Stimulated activated naive B cell treated with anti-CD40 and anti-IgM and Interleukin-4, amounts not matched to agents 10 μg/mL and 1 μg/mL and 100 μg/mL, for 72 hours (primary cell): ENCODE results near the gene TSHZ3.

Experiments
- ATAC-seq, 2 donors: fragments of 150-1000 bp; cut with Tn5 transposase; replicated peaks; 2 replicates each; pipeline ENCODE4 v1.10.0; 2021; ENCODE audit warnings: moderate library complexity in 1 of 2
- DNase-seq: peaks from one replicate; pipeline ENCODE4 v3.0.0; 2021
- H3K27ac Mint-ChIP-seq: one replicate; pipeline ENCODE4 v1.8.0; 2022; ENCODE audit warnings: mild to moderate bottlenecking, mixed read lengths
- H3K27me3 Mint-ChIP-seq, 2 donors: one replicate each; pipeline ENCODE4 v1.8.0; 2022; ENCODE audit warnings: mixed read lengths in 2 of 2
- H3K36me3 Mint-ChIP-seq, 2 donors: one replicate each; pipeline ENCODE4 v1.8.0; 2022; ENCODE audit warnings: mixed read lengths in 2 of 2, mild to moderate bottlenecking in 1 of 2
- H3K4me1 Mint-ChIP-seq, 2 donors: one replicate each; pipeline ENCODE4 v1.8.0; 2022; ENCODE audit warnings: mixed read lengths in 2 of 2, mild to moderate bottlenecking in 1 of 2
- H3K4me3 Mint-ChIP-seq, 2 donors: one replicate each; pipeline ENCODE4 v1.8.0; 2022; ENCODE audit warnings: mild to moderate bottlenecking in 2 of 2, mixed read lengths in 2 of 2, moderate library complexity in 1 of 2
- H3K9me3 Mint-ChIP-seq, 2 donors: one replicate each; pipeline ENCODE4 v1.8.0; 2022; ENCODE audit warnings: mixed read lengths in 2 of 2, mild to moderate bottlenecking in 1 of 2

TSHZ3 gene

DNA sequence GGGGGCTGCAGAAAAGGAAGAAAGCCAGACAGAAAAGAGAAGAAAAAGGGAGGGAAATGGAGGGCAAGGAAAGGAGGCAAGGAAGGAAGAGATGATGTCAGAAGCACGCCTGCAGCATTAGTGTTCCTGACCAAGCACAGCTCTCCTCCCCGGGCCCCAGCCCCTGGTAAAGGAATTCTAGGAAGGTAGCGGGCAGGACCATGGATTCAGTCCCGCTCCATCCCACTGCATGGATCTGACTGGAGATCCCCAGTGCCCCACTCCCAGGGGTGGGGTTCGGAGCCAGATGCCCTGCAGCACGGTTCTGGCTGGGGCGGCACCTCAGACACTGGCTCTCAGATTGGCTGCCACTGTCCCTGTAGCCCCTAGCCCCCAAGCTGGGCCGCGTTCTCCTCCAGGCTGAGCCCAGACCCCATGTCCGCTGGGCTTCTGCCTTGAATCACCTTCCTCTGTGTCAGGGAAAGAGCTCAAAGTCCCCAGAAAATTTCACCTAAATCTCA is 59.8 kb downstream of the TSHZ3 start:
- no peaks in the 10 kb centered on the region for H3K36me3 Mint-ChIP-seq
- DNase-seq: no peak
- no peaks in the 10 kb centered on the region for H3K27me3 Mint-ChIP-seq
- no peak overlapping the region for H3K27ac Mint-ChIP-seq
- ATAC-seq: no peak
- H3K4me1 Mint-ChIP-seq: no peaks in the 10 kb centered on the region
- H3K4me3 Mint-ChIP-seq: no peak overlapping the region
- peaks cover 8% of the 10 kb centered on the region in 2 donors for H3K9me3 Mint-ChIP-seq

DNA sequence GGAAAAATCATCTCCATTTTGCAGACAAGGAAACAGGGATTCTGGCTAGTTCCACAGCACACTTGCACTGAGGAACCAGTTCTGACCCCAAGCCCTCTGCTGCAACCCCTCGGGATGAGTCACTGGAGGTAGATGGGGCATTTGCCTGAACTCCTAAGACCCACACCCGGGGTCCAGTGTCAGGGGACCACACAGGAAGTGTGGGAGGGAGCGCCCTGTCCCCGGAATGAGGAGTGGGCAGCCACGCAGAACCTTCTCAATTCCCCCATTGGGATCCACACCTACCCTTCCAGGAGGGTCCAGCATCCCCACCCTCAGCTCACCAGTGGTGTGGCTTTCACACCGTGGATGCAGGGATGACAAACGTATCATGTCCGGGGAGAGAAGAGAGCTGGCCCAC is 62.7 kb downstream of the TSHZ3 start:
- no peaks in the 10 kb centered on the region for H3K36me3 Mint-ChIP-seq
- peaks cover 0 to 2% of the 10 kb centered on the region in 2 donors for H3K9me3 Mint-ChIP-seq
- no peaks in the 10 kb centered on the region for H3K27me3 Mint-ChIP-seq
- no peak overlapping the region for H3K4me3 Mint-ChIP-seq
- no peak overlapping the region for H3K27ac Mint-ChIP-seq
- ATAC-seq (no peak), DNase-seq (no peak)
- no peaks in the 10 kb centered on the region for H3K4me1 Mint-ChIP-seq

DNA sequence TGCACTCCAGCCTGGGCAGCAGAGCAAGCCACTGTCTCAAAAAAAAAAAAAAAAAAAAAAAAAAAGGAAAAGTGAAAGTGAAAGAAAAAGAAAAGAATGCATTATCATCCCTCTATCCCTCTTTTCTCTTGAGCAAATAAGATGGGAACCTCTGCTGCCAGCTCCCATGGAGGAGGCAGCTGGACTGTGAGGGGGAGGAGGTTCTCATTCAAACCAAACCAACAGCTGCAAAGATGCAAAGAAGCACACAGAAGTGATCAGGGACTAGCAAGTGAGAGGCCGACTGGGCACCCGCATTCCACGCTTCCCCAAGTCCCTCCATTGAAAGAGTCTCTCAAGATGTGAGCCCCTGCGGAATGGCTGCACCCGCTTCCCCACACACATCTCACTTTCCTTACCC is 63.5 kb downstream of the TSHZ3 start:
- DNase-seq (no peak), ATAC-seq (no peak)
- H3K4me3 Mint-ChIP-seq: no peak overlapping the region
- no peaks in the 10 kb centered on the region for H3K36me3 Mint-ChIP-seq
- no peaks in the 10 kb centered on the region for H3K27me3 Mint-ChIP-seq
- no peak overlapping the region for H3K27ac Mint-ChIP-seq
- H3K4me1 Mint-ChIP-seq: no peaks in the 10 kb centered on the region
- H3K9me3 Mint-ChIP-seq: peaks cover 0 to 2% of the 10 kb centered on the region in 2 donors

DNA sequence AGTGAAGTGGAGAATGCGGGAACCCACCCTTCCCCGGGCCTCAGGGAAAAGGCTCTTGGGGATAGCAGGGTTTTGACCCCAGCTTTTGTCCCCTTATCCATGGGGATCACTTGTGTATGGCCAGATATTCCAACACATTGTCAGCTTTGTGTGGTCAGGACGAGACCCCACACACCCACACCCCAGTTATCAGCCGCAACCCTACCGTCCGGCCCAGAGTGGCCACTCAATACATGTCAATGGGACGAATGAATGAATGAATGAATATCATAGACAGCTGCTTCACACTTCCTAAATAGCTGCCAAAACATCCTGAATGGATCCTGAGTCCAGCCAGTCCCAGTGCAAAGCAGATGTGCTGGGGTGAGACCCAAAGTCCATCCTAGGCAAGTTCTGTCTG is 64.6 kb downstream of the TSHZ3 start:
- Mint-ChIP-seq H3K4me3 (no peak overlapping the region), H3K27ac (no peak overlapping the region), H3K36me3 (no peaks in the 10 kb centered on the region), H3K27me3 (no peaks in the 10 kb centered on the region), H3K4me1 (no peaks in the 10 kb centered on the region), H3K9me3 (no peaks in the 10 kb centered on the region)
- ATAC-seq (no peak), DNase-seq (no peak)

DNA sequence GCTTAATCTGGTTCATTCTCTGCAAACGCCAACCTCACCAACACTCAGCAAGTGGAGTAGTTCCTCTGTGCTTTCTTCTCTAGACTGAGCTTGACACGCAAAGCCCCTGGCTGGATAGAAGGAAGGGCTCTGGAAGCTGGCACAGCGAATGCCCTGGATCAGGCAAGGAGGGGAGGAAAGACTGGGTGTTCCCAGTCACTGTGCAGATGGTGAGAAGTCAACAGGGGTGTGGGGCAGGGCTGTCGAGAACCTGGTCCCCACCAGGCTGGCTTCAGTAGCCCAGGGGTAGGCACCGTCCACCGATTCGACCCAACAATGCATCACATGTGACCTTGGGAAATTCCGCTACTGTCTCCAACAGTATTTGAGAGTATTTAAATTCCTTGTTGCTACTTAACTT is 65.5 kb downstream of the TSHZ3 start:
- Mint-ChIP-seq H3K4me3 (no peak overlapping the region), H3K9me3 (no peaks in the 10 kb centered on the region), H3K36me3 (no peaks in the 10 kb centered on the region), H3K27me3 (no peaks in the 10 kb centered on the region), H3K4me1 (no peaks in the 10 kb centered on the region), H3K27ac (no peak overlapping the region)
- no peak for DNase-seq
- ATAC-seq: no peak

DNA sequence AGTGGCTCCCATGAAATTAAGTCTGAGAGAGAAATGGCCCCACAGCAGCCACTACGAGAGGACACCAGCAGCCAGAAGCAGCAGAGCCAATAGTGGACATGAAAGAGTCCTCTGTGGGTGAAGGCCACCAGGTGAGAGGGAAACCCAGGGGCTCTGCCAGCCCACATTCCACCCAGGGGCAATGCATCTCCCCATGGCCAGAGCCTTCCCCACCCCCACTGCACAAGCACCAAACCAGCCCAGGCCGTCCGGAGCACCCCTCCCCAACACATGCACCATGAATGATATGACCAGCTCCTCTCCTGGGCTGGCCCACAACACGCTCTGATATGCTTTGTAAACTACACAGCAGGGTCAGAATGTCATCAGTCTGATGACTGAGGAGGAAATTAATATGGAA is 66.9 kb downstream of the TSHZ3 start:
- Mint-ChIP-seq H3K27me3 (no peaks in the 10 kb centered on the region), H3K9me3 (peaks cover 0 to 4% of the 10 kb centered on the region in 2 donors), H3K27ac (no peak overlapping the region), H3K4me3 (no peak overlapping the region), H3K4me1 (no peaks in the 10 kb centered on the region), H3K36me3 (no peaks in the 10 kb centered on the region)
- DNase-seq: no peak
- ATAC-seq: no peak

DNA sequence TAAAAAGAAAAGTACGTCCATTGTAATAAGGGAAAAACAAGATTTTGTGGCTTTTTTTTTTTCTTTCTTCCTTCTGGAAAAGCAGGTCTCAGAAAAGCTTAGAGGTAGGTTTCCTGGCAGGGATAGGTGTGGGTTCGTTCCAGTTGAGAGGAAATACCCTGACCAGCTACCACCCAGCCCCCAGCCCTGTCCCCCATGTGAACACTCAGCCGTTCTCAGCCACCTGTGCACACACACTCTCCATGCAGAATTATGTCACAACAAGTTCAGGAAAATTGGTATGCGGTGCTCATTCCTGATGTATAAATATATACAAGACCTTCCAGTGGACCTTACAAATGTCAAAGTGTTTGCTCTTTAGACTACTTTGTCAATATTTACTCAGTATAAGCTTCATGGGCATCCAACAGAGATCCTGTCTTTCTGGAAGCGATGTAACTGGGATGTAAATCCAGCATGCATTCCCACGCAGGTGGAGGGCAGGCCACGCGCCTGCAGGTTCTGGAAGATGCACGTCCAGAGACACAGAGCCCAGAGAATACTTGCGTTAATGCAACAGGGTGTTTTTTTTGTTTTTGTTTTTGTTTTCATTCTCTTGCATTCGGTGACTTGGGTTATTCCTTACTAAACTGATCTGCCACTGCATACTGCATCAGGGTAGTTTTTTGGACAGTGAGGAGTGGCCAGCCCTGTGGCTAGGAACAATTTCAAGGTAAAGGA is 68.8 kb downstream of the TSHZ3 start:
- H3K9me3 Mint-ChIP-seq: peaks cover 0 to 4% of the 10 kb centered on the region in 2 donors
- H3K4me3 Mint-ChIP-seq: no peak overlapping the region
- DNase-seq: no peak
- no peak overlapping the region for H3K27ac Mint-ChIP-seq
- no peaks in the 10 kb centered on the region for H3K27me3 Mint-ChIP-seq
- no peaks in the 10 kb centered on the region for H3K4me1 Mint-ChIP-seq
- no peaks in the 10 kb centered on the region for H3K36me3 Mint-ChIP-seq
- no peak for ATAC-seq

DNA sequence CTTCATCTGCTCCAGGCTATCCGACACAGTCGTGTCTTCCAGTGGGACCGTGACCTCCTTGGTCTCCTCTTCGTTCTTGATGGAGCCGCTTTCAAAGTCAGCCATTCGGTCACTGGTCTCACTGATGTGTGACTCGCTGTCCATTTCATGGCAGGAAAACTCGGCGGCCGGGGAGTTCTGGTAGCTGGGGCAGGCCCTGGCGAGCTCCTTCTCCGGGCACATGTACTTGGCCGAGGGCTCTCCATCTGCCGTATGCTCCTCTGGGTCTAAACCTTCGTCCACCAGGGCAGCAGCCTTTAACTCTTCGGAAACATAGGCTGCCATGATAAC is 69.8 kb downstream of the TSHZ3 start:
- Mint-ChIP-seq H3K4me1 (no peaks in the 10 kb centered on the region), H3K36me3 (no peaks in the 10 kb centered on the region), H3K4me3 (no peak overlapping the region), H3K9me3 (peaks cover 0 to 4% of the 10 kb centered on the region in 2 donors), H3K27me3 (no peaks in the 10 kb centered on the region), H3K27ac (no peak overlapping the region)
- ATAC-seq: no peak
- no peak for DNase-seq

DNA sequence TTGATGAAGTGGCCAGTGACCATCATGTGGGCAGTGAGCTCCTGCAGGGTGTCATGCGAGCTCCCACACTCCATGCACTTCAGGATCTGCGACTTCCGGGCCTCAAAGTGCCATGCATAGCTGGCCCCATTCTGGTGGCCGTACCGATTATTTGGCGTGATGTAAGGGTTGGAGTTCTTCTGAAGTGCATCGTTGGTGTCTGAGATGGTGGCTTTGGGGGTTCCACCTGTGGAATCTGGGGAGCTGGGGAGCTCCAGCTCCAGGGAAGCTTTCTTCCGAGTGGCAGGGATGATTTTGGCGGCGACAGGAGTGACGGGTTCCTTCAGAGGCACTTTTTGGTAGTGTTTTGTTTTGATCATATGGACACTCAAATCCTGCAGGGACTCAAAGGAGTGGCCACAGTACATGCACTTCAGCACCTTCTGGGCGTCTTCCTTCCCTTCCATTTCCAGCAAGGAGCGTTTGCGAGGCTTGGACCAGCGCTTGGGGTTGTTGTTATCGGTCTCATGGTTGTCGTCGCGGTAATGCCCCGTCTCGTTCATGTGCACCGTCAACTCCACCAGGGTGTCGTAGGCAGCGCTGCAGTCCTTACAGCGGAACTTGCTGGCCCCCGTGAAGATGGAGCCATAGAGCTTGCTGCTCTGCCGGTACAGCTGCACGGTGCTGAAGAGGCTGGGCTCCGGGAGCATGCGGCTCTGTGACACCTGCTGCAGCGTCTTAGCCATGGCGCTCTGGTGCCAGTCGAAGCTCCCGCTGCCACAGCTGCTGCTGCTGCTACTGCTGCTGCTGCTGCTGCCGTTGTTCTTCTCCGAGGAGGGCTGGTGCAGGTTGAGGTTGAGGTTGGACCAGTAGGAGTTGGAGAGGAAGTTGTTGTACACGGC is 70.4 kb downstream of the TSHZ3 start:
- H3K27ac Mint-ChIP-seq: no peak overlapping the region
- H3K4me1 Mint-ChIP-seq: no peaks in the 10 kb centered on the region
- DNase-seq (no peak), ATAC-seq (no peak)
- no peaks in the 10 kb centered on the region for H3K36me3 Mint-ChIP-seq
- no peak overlapping the region for H3K4me3 Mint-ChIP-seq
- H3K9me3 Mint-ChIP-seq: peaks cover 0 to 4% of the 10 kb centered on the region in 2 donors
- no peaks in the 10 kb centered on the region for H3K27me3 Mint-ChIP-seq

DNA sequence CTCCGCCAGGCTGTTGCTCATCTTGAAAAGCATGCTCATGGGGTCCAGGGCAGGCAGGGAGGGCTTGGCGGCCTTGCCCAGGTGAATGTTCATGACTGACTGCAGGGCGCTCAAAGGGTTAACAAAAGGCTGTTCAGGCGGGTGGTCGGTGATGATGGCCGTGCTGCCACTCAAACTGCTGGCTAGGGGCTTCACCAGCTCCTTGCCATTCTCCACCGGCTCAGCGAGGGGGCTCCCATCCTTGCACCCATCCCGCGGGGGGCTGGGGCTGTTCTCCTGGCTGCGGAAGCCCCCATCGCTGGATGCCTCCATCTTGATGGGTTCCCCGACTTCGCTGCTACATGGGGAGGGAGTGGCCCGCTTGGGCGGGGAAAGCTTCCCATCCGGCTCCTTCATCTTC is 71.7 kb downstream of the TSHZ3 start:
- Mint-ChIP-seq H3K9me3 (peaks cover 2 to 4% of the 10 kb centered on the region in 2 donors), H3K27me3 (no peaks in the 10 kb centered on the region), H3K27ac (no peak overlapping the region), H3K36me3 (no peaks in the 10 kb centered on the region), H3K4me1 (no peaks in the 10 kb centered on the region), H3K4me3 (no peak overlapping the region)
- DNase-seq (no peak), ATAC-seq (no peak)

DNA sequence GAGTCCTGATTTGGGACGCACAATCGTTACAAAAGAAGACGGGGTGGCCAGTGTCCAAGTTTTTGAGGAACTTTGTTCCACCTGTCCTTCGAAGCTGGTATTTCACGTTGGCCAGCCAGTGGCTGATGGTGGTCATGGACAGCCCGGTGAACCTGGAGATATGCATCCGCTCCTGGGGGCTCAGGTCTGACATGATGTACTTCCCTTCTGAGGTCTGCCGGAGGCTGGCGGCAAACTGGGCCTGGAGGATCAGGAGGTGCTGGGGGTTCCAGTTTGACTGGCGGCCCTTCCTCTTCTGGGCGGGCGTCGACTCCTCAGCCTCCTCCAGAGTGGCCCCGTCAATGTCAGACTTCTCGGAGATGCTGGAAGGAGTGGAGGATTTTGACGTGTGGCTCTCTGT is 72.4 kb downstream of the TSHZ3 start:
- peaks cover 2 to 4% of the 10 kb centered on the region in 2 donors for H3K9me3 Mint-ChIP-seq
- no peaks in the 10 kb centered on the region for H3K27me3 Mint-ChIP-seq
- no peak overlapping the region for H3K27ac Mint-ChIP-seq
- ATAC-seq (no peak), DNase-seq (no peak)
- no peak overlapping the region for H3K4me3 Mint-ChIP-seq
- no peaks in the 10 kb centered on the region for H3K4me1 Mint-ChIP-seq
- H3K36me3 Mint-ChIP-seq: no peaks in the 10 kb centered on the region

DNA sequence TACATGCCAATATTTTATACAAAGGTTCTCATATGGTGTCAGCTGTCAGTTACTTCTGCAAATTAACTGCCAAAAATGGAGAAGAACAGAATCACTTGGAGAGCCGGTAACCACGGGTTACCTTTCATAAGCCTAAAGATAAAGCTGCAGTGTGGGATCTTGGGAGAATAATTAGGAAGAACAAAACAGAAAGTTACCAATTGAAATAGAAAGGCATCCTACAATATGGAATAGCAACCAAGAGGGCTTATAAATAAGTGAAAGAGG is 74.2 kb downstream of the TSHZ3 start:
- Mint-ChIP-seq H3K4me1 (no peaks in the 10 kb centered on the region), H3K27me3 (no peaks in the 10 kb centered on the region), H3K4me3 (no peak overlapping the region), H3K9me3 (peaks cover 2 to 4% of the 10 kb centered on the region in 2 donors), H3K36me3 (no peaks in the 10 kb centered on the region), H3K27ac (no peak overlapping the region)
- DNase-seq (no peak), ATAC-seq (no peak)

DNA sequence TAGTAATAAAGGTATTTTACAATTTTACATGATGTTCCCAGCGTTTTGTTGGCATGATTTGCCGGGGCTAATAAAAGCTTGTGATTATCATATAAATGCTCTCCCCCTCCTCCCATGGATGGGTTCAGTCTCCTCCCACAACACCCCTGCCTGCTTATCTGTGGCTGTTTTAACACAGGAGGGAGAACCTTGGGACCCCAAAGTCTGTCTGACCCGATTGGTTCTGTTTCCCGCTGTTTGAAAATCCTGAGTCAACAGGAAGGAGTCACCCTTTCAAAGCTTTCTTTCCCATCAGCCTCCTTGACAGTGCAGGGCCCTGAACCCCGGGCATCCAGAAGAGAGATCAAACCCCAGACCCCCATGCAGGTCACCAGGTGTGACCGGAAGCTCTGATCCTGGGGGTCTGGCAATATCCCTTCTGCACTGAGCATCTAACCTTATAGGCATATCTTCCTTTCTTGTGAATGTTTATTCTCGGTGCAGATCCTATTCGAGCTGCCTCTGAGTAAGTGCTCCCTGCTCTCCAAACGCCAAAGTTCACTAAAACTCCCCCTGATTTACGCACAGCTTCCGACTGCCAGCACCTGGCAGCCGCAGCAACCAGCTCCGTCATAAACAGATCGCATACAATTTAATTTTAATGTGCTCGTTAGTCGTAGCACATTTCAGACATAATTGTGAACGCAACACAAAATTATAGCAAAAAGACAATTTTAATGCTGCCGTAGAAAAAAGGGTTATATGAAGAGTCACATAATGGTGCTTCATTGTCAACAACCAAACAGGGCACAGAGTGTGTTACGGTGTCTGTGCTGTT is 74.8 kb downstream of the TSHZ3 start:
- ATAC-seq (no peak), DNase-seq (no peak)
- H3K36me3 Mint-ChIP-seq: no peaks in the 10 kb centered on the region
- H3K27ac Mint-ChIP-seq: no peak overlapping the region
- H3K27me3 Mint-ChIP-seq: no peaks in the 10 kb centered on the region
- no peaks in the 10 kb centered on the region for H3K4me1 Mint-ChIP-seq
- no peak overlapping the region for H3K4me3 Mint-ChIP-seq
- peaks cover 2 to 4% of the 10 kb centered on the region in 2 donors for H3K9me3 Mint-ChIP-seq

DNA sequence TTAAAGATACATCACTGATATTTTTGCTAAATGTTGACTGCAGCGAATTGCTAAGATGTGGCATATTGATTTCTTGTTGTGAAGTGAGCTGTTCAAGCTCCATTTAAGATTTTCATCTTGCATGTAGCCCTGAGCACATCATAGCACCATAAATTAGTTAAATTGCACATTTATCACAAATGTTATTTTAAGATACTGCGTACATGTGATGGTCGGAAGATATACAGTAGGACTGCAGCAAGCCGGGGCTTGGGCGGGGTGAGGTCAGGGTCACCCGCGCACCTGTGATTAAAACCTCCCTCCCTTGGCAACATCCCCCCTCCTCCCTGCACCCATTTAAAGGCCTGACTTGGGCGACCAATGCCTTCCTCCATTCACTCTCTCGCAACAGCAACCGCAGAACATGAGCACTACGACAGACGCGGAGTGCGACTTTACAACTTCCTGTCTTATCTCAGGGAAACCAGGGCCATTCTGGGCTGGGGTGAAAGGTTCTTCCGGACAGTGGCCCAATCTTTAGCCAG is 76.6 kb downstream of the TSHZ3 start:
- Mint-ChIP-seq H3K27ac (no peak overlapping the region), H3K9me3 (peaks cover 0 to 5% of the 10 kb centered on the region in 2 donors), H3K36me3 (no peaks in the 10 kb centered on the region), H3K4me3 (no peak overlapping the region), H3K27me3 (no peaks in the 10 kb centered on the region), H3K4me1 (no peaks in the 10 kb centered on the region)
- ATAC-seq: no peak
- DNase-seq: no peak
